ENCODE measurements around the gene DISP3. TPM values are rescaled to one million over a fixed set of nuclear protein-coding genes. Genes with fewer than 3 reads are reported as not detected.

DISP3 gene
- total and polyA plus RNA-seq, 2 of the 4 experiments (the other 2 are of a cell fraction): 0.05 TPM; not detected in 1

DNA sequence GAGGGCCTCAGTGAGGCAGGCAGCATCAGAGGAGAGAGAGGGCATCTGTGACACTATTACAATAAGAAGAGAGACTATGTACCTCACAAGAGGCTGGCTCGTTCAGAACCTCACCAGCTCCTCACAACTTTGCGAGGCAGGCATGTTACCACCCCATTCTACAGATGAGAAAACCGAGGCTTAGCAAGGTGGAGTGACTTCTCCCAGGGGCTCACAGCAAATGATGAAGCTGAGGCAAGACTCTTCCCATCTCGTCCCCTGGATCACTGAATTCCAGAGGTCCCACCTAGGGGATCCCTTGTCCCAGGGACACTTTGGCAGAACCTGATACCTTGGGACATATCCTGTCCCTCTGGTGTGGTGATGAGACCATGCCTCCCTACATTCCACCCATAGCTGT lies 64.4 kb downstream of the DISP3 start:
- ATAC-seq (ENCODE audit: low read depth) (no peak), DNase-seq (no peak)
- Histone ChIP-seq H2AFZ (replicated peaks; ENCODE audit: low read length, poor library complexity) (no peak overlapping the region), H3K36me3 (ENCODE audit: control insufficient read depth, insufficient read depth, low read length) (no peaks in the 10 kb centered on the region), H3K56ac (ENCODE audit: extremely low read depth, insufficient read depth, low read length) (no peak overlapping the region), H2AK5ac (ENCODE audit: low read depth, low read length) (no peak overlapping the region), H3K4me2 (ENCODE audit: low read depth, low read length) (no peak overlapping the region), H3K4ac (ENCODE audit: low read depth, low read length) (no peak overlapping the region), H3K27me3 (ENCODE audit: control insufficient read depth, insufficient read depth, low read length) (no peaks in the 10 kb centered on the region; the same call in 1 of the 2 replicates), H3K27ac (ENCODE audit: insufficient read depth, low read length) (no peak overlapping the region), H2BK120ac (ENCODE audit: low read depth, low read length) (no peak overlapping the region), H3K9me1 (ENCODE audit: insufficient read depth, low read length) (no peaks in the 10 kb centered on the region), H3K9ac (ENCODE audit: low read depth, low read length) (no peak overlapping the region), H4K5ac (ENCODE audit: low read depth, low read length) (no peak overlapping the region), H3K14ac (replicated peaks; ENCODE audit: low read depth, low read length) (no peak overlapping the region), H3K4me3 (ENCODE audit: insufficient read depth, low read depth, low read length) (no peak overlapping the region), H4K8ac (ENCODE audit: low read depth in 2 of 2, low read length in 2 of 2) (no peak overlapping the region), H2BK15ac (ENCODE audit: low read depth, low read length) (no peak overlapping the region), H3K79me1 (ENCODE audit: low read depth in 1 of 2, low read length in 2 of 2) (no peaks in the 10 kb centered on the region), H3K23ac (ENCODE audit: low read depth, low read length) (no peak overlapping the region), H4K91ac (ENCODE audit: insufficient read depth, low read depth, low read length) (no peak overlapping the region), H2BK20ac (ENCODE audit: low read depth, low read length) (no peak overlapping the region), H3K9me3 (ENCODE audit: control insufficient read depth, insufficient read depth, low read length) (no peaks in the 10 kb centered on the region), H4K20me1 (ENCODE audit: insufficient read depth, low read length) (no peaks in the 10 kb centered on the region), H3K4me1 (ENCODE audit: control insufficient read depth, insufficient read depth, low read length) (no peaks in the 10 kb centered on the region), H2BK5ac (ENCODE audit: low read depth, low read length, poor library complexity, severe bottlenecking) (no peak overlapping the region), H2AK9ac (replicated peaks; ENCODE audit: low read depth, low read length, poor library complexity) (no peak overlapping the region), H3K18ac (ENCODE audit: low read depth, low read length) (no peak overlapping the region)
- 40% methylated on average over 2 of the region's 4 CpGs; no CpG with 5 or more reads in 1 of the 2 experiments for WGBS, 2 experiments (ENCODE audit: extremely low coverage in 2 of 2, insufficient read length in 1 of 2)
- CTCF ChIA-PET: no interaction called here
- intact Hi-C loops (cut with micrococcal nuclease) (no loop called here), dilution Hi-C loops (cut with HindIII; ENCODE audit: low sequenced_read_pairs, unreplicated experiment) (no loop called here), in situ Hi-C loops (cut with MboI; ENCODE audit: low sequenced_read_pairs) (no loop called here)
- TF ChIP-seq FOS (IDR thresholded peaks at IDR 0.05; ENCODE audit: low read depth, low read length): no peak
- TF ChIP-seq RAD21 (IDR thresholded peaks at IDR 0.05; ENCODE audit: low read length): no peak
- TF ChIP-seq SMC3 (IDR thresholded peaks at IDR 0.05; ENCODE audit: low read depth, low read length): no peak
- POLR2A ChIA-PET (ENCODE audit: unreplicated experiment): no interaction called here
- no TSS peak for BruUV-seq (replicated peaks)

Measured in IMR-90 (cell line).